ENCODE results near the gene HRAS. TPM values are rescaled to one million over a fixed set of nuclear protein-coding genes. Genes with fewer than 3 reads are reported as not detected.
"Not testable (repeated sequence)": the region's sequence is repeated elsewhere in the genome, so short reads cannot be mapped to it uniquely, and the experiment has no call there.

Gene HRAS
- total RNA-seq, 1 experiment from 2014 or later: 69.0 TPM

DNA sequence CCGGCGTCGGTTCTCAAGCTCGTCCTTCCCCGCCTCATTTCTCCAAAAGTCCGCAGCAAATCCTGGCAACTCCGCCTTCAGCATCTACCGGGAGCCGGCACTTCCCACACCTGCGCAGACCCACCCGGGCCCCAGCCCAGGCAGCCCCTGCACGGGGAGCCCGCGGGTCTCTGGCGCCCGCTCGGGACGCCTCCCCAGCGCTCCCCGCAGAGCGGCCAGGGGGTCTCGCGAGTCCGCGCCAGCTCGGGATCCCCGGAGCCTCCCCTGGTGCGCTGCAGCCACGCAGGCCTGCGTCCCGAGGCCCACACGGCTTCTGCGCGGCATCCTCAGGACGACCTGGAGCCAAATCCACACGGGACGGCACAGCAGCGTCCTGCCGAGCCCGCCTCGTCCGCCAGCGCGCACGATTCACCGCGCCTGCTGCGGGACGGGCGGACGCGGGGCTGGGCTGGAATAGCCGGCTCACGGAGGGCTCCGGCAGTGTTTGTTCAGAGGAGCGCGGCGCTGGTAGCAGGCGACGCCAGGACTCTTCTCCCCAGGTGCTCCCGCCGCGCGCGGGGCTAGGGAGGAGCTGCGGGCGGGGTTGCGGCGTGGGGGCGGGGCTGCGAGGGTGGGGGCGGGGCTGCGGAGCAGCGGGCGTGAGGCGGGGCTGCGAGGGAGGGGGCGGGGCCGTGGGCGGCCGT, 40.1 kb upstream of the HRAS start:
- TF ChIP-seq, protein P1, sequence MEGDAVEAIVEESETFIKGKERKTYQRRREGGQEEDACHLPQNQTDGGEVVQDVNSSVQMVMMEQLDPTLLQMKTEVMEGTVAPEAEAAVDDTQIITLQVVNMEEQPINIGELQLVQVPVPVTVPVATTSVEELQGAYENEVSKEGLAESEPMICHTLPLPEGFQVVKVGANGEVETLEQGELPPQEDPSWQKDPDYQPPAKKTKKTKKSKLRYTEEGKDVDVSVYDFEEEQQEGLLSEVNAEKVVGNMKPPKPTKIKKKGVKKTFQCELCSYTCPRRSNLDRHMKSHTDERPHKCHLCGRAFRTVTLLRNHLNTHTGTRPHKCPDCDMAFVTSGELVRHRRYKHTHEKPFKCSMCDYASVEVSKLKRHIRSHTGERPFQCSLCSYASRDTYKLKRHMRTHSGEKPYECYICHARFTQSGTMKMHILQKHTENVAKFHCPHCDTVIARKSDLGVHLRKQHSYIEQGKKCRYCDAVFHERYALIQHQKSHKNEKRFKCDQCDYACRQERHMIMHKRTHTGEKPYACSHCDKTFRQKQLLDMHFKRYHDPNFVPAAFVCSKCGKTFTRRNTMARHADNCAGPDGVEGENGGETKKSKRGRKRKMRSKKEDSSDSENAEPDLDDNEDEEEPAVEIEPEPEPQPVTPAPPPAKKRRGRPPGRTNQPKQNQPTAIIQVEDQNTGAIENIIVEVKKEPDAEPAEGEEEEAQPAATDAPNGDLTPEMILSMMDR (IDR thresholded peaks at IDR 0.05; ENCODE audit: insufficient read depth in 1 of 2, low read depth in 1 of 2, low read length in 1 of 2, severe bottlenecking in 1 of 2, unreplicated experiment in 1 of 2): no peak
- H3K9me3 ChIP-seq: no peaks in the 10 kb centered on the region
- peak overlapping the region; percentile 97 for H3K27ac Mint-ChIP-seq (ENCODE audit: unreplicated experiment)
- H3K36me3 Mint-ChIP-seq (ENCODE audit: insufficient read depth, unreplicated experiment): peaks cover 14% of the 10 kb centered on the region
- H3K27me3 ChIP-seq (replicated peaks; ENCODE audit: control insufficient read depth, insufficient read depth, low read length): no peaks in the 10 kb centered on the region
- no peaks in the 10 kb centered on the region for H3K36me3 ChIP-seq (ENCODE audit: control insufficient read depth, insufficient read depth, low read length)
- no peaks in the 10 kb centered on the region for H3K27me3 Mint-ChIP-seq (ENCODE audit: insufficient read depth, unreplicated experiment)
- intact Hi-C loops (cut with micrococcal nuclease; ENCODE audit: unreplicated experiment): loop anchor here (5.0 kb wide), 1 partner anchor 37 kb away; no protein-coding TSS in a partner anchor
- DNase-seq: peak; percentile 48 to 78
- H3K9me3 Mint-ChIP-seq (ENCODE audit: unreplicated experiment): no peaks in the 10 kb centered on the region
- peaks cover 40% of the 10 kb centered on the region for H3K4me1 ChIP-seq
- peaks cover 22% of the 10 kb centered on the region for H3K4me1 Mint-ChIP-seq (ENCODE audit: low read depth, unreplicated experiment)
- peak overlapping the region; percentile 96 for H3K4me3 ChIP-seq (ENCODE audit: low read depth, low read length)
- BruUV-seq (replicated peaks): TSS peak; percentile 54
- peak overlapping the region; percentile 78 for H3K4me3 Mint-ChIP-seq (ENCODE audit: unreplicated experiment)
- CTCF ChIA-PET: interaction anchor here (0.7 to 1.1 kb wide), 7 partner anchors 9 to 121 kb away, joined by 3 to 6 read pairs (median 3); partner anchors contain the start of gene TMEM80
- POLR2A ChIA-PET: interaction anchor here (0.5 to 2.0 kb wide), 17 partner anchors 11 to 368 kb away, joined by 3 to 17 read pairs (median 5); partner anchors contain the start of genes BET1L, CEND1, DEAF1 and LMNTD2

DNA sequence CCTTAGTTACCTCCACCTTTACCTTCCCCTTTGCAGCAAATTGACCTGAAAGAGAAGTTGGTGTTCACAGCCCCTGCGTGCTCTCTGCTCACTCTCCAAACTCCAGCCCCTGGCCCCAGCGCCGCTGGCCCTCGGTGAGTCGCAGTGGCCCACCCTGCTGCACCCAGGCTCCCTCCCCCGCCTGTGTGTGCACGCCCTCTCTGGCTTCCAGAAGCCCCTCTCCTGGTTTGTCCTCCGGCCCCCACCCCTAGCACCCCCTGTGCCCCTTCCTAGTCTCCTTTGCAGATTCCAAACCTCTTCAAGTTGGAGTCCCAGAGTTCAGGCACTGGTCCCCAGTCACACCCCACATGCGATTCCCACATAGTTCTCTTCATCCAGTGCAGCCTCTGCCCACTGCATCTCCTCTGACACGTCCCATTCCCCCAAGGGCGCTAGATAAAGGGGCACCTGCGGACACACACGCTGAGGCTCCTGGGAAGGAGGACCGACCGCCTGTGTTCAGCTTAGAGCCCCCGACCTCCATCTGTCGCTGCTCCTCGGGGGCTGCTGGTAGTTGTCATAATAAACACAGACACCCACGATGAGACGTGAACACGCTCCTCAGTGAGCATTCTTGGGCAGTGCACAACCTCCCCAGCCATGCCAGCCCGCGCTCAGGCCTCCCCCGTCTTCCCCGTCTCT, 39.4 kb upstream of the HRAS start:
- no peaks in the 10 kb centered on the region for H3K36me3 ChIP-seq (ENCODE audit: control insufficient read depth, insufficient read depth, low read length)
- ChIA-PET POLR2A (interaction anchor here (1.7 kb wide), 1 partner anchor 138 kb away, joined by 4 read pairs; no protein-coding TSS in a partner anchor), CTCF (interaction anchor here (1.1 kb wide), 1 partner anchor 15 kb away, joined by 4 read pairs; no protein-coding TSS in a partner anchor)
- TF ChIP-seq, protein P1 (IDR thresholded peaks at IDR 0.05; ENCODE audit: insufficient read depth in 1 of 2, low read depth in 1 of 2, low read length in 1 of 2, severe bottlenecking in 1 of 2, unreplicated experiment in 1 of 2): no peak
- Mint-ChIP-seq H3K4me3 (ENCODE audit: unreplicated experiment) (peak overlapping the region; percentile 78), H3K27ac (ENCODE audit: unreplicated experiment) (no peak overlapping the region), H3K27me3 (ENCODE audit: insufficient read depth, unreplicated experiment) (no peaks in the 10 kb centered on the region), H3K9me3 (ENCODE audit: unreplicated experiment) (no peaks in the 10 kb centered on the region), H3K36me3 (ENCODE audit: insufficient read depth, unreplicated experiment) (peaks cover 10% of the 10 kb centered on the region), H3K4me1 (ENCODE audit: low read depth, unreplicated experiment) (peaks cover 22% of the 10 kb centered on the region)
- no peak for DNase-seq
- H3K9me3 ChIP-seq: no peaks in the 10 kb centered on the region
- intact Hi-C loops (cut with micrococcal nuclease; ENCODE audit: unreplicated experiment): loop anchor here (5.0 kb wide), 1 partner anchor 38 kb away; no protein-coding TSS in a partner anchor
- BruUV-seq (replicated peaks): no TSS peak
- no peaks in the 10 kb centered on the region for H3K27me3 ChIP-seq (replicated peaks; ENCODE audit: control insufficient read depth, insufficient read depth, low read length)
- H3K4me1 ChIP-seq: peaks cover 40% of the 10 kb centered on the region
- H3K4me3 ChIP-seq (ENCODE audit: low read depth, low read length): peak overlapping the region; percentile 96

DNA sequence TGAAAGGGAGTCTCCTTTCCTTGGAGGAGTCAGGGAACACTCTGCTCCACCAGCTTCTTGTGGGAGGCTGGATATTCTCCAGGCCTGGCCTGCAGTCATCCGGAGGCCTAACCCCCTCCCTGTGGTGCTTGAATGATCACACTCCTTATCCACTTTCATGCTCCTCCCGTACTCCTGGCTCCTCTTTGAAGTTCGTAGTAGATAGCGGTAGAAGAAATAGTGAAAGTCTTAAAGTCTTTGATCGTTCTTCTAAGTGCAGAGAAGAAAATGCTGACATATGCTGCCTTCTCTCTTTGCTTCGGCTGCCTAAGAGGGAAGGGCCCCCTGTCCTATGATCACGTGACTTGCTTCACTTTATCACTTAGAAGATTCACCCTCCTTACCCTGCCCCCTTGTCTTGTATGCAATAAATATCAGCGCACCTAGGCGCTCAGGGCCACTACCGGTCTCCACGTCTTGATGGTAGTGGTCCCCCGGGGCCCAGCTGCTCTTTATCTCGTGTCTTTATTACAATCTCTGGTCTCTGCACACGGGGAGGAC, 38.7 kb upstream of the HRAS start:
- Histone ChIP-seq H3K4me3 (ENCODE audit: low read depth, low read length) (peak overlapping the region; percentile 96), H3K4me1 (peaks cover 41% of the 10 kb centered on the region)
- intact Hi-C loops (cut with micrococcal nuclease; ENCODE audit: unreplicated experiment); H3K27ac Mint-ChIP-seq (ENCODE audit: unreplicated experiment); BruUV-seq (replicated peaks); DNase-seq; H3K36me3 ChIP-seq (ENCODE audit: control insufficient read depth, insufficient read depth, low read length); H3K27me3 ChIP-seq (replicated peaks; ENCODE audit: control insufficient read depth, insufficient read depth, low read length); H3K9me3 ChIP-seq; CTCF ChIA-PET; H3K9me3 Mint-ChIP-seq (ENCODE audit: unreplicated experiment); POLR2A ChIA-PET; H3K27me3 Mint-ChIP-seq (ENCODE audit: insufficient read depth, unreplicated experiment): not testable (repeated sequence)
- Mint-ChIP-seq H3K4me1 (ENCODE audit: low read depth, unreplicated experiment) (peaks cover 22% of the 10 kb centered on the region), H3K36me3 (ENCODE audit: insufficient read depth, unreplicated experiment) (peaks cover 10% of the 10 kb centered on the region), H3K4me3 (ENCODE audit: unreplicated experiment) (peak overlapping the region; percentile 78)
